IMR-90 (cell line): ENCODE measurements around the gene BCL7A. TPM values are rescaled to one million over a fixed set of nuclear protein-coding genes. Genes with fewer than 3 reads are reported as not detected.

Experiments used
- ATAC-seq: fragments of 200-7000 bp; cut with Tn5 transposase; 2 replicates; pipeline ENCODE4 v1.9.1; 2020; ENCODE audit warnings: low read depth, mild to moderate bottlenecking, moderate library complexity
- BruUV-seq: library from RNA; stranded (reverse); fragments of 400-500 nt; replicated peaks from 2 replicates; lab custom pipeline; 2021; lab: Mats Ljungman, UMichigan
- CTCF ChIA-PET: fragments of 300-600 bp; formaldehyde crosslinking; extraction: SDS; loops from one replicate; lab custom pipeline; 2021; ENCODE audit warnings: antibody characterized with exemption; lab: Yijun Ruan, JAX
- POLR2A ChIA-PET: fragments of 300-600 bp; sonication (Branson Sonifier 250); formaldehyde crosslinking; loops from one replicate; lab custom pipeline; 2022; ENCODE audit warnings: antibody characterized with exemption; ENCODE audit not compliant: unreplicated experiment; lab: Charles Lee
- DNase-seq: peaks from one replicate; pipeline ENCODE4 v3.0.0; 2013
- H2AFZ ChIP-seq: replicated peaks from 2 replicates; pipeline ENCODE3; 2013; ENCODE audit warnings: low read length, mild to moderate bottlenecking; ENCODE audit not compliant: poor library complexity
- H2AK5ac ChIP-seq: 2 replicates; pipeline ENCODE4 v1.6.1; 2013; ENCODE audit warnings: low read depth, low read length, inconsistent platforms
- H2AK9ac ChIP-seq: replicated peaks from 2 replicates; pipeline ENCODE3; 2013; ENCODE audit warnings: mild to moderate bottlenecking, low read depth, low read length, moderate library complexity; ENCODE audit not compliant: poor library complexity
- H2BK120ac ChIP-seq: 2 replicates; pipeline ENCODE4 v1.6.1; 2013; ENCODE audit warnings: low read depth, low read length, inconsistent platforms
- H2BK15ac ChIP-seq: 3 replicates; pipeline ENCODE4 v1.6.1; 2013; ENCODE audit warnings: low read depth, low read length, inconsistent platforms
- H2BK20ac ChIP-seq: 2 replicates; pipeline ENCODE4 v1.6.1; 2013; ENCODE audit warnings: low read depth, mild to moderate bottlenecking, inconsistent platforms, low read length, moderate library complexity
- H2BK5ac ChIP-seq: 2 replicates; pipeline ENCODE4 v1.6.1; 2013; ENCODE audit warnings: mild to moderate bottlenecking, low read depth, low read length, inconsistent platforms; ENCODE audit not compliant: poor library complexity, severe bottlenecking
- H3K14ac ChIP-seq: replicated peaks from 2 replicates; pipeline ENCODE4 v1.6.1; 2013; ENCODE audit warnings: low read depth, low read length, inconsistent platforms
- H3K18ac ChIP-seq: 2 replicates; pipeline ENCODE4 v1.6.1; 2013; ENCODE audit warnings: low read depth, low read length, control low read depth
- H3K23ac ChIP-seq: 2 replicates; pipeline ENCODE4 v1.6.1; 2013; ENCODE audit warnings: low read depth, low read length, inconsistent platforms
- H3K27ac ChIP-seq: 2 replicates; pipeline ENCODE4 v1.5.1; 2013; ENCODE audit warnings: mild to moderate bottlenecking, control low read depth, low read length; ENCODE audit not compliant: insufficient read depth
- H3K27me3 ChIP-seq: 2 replicates; pipeline ENCODE4 v1.6.1; 2013; ENCODE audit warnings: low read length; ENCODE audit not compliant: control insufficient read depth, insufficient read depth
- H3K36me3 ChIP-seq: 2 replicates; pipeline ENCODE4 v1.6.1; 2013; ENCODE audit warnings: low read length, mixed read lengths; ENCODE audit not compliant: control insufficient read depth, insufficient read depth
- H3K4ac ChIP-seq: 2 replicates; pipeline ENCODE4 v1.6.1; 2013; ENCODE audit warnings: low read depth, low read length, inconsistent platforms
- H3K4me1 ChIP-seq: 2 replicates; pipeline ENCODE4 v1.6.1; 2013; ENCODE audit warnings: low read length, mixed read lengths; ENCODE audit not compliant: control insufficient read depth, insufficient read depth
- H3K4me2 ChIP-seq: 2 replicates; pipeline ENCODE4 v1.6.1; 2013; ENCODE audit warnings: low read depth, mild to moderate bottlenecking, control low read depth, low read length, moderate library complexity
- H3K4me3 ChIP-seq: 2 replicates; pipeline ENCODE4 v1.5.1; 2013; ENCODE audit warnings: low read depth, mild to moderate bottlenecking, control low read depth, low read length, moderate library complexity; ENCODE audit not compliant: insufficient read depth
- H3K56ac ChIP-seq: 2 replicates; pipeline ENCODE4 v1.6.1; 2013; ENCODE audit warnings: low read length, inconsistent platforms; ENCODE audit not compliant: insufficient read depth; ENCODE audit errors: extremely low read depth
- H3K79me1 ChIP-seq, 2 experiments: 2 replicates each; pipeline ENCODE4 v1.6.1; 2013; ENCODE audit warnings: low read length in 2 of 2, inconsistent platforms in 1 of 2, low read depth in 1 of 2
- H3K9ac ChIP-seq: 2 replicates; pipeline ENCODE4 v1.6.1; 2013; ENCODE audit warnings: low read depth, low read length, control low read depth
- H3K9me1 ChIP-seq: 2 replicates; pipeline ENCODE4 v1.6.1; 2013; ENCODE audit warnings: low read length, inconsistent platforms; ENCODE audit not compliant: insufficient read depth
- H3K9me3 ChIP-seq: 2 replicates; pipeline ENCODE4 v1.6.1; 2013; ENCODE audit warnings: low read length; ENCODE audit not compliant: control insufficient read depth, insufficient read depth
- H4K20me1 ChIP-seq: 2 replicates; pipeline ENCODE4 v1.6.1; 2013; ENCODE audit warnings: low read length, inconsistent platforms; ENCODE audit not compliant: insufficient read depth
- H4K5ac ChIP-seq: 2 replicates; pipeline ENCODE4 v1.6.1; 2013; ENCODE audit warnings: mild to moderate bottlenecking, low read depth, low read length, control low read depth
- H4K8ac ChIP-seq, 2 experiments: 2 replicates each; pipeline ENCODE4 v1.6.1; 2013; ENCODE audit warnings: low read depth in 2 of 2, low read length in 2 of 2, control low read depth in 1 of 2, inconsistent platforms in 1 of 2
- H4K91ac ChIP-seq: 2 replicates; pipeline ENCODE4 v1.6.1; 2013; ENCODE audit warnings: low read depth, low read length, inconsistent platforms; ENCODE audit not compliant: insufficient read depth
- BHLHE40 ChIP-seq: fragments of 150-350 bp; IDR thresholded peaks from 2 replicates; pipeline ENCODE4 v1.6.1; 2016; ENCODE audit warnings: mild to moderate bottlenecking, low read depth, low read length
- CHD1 ChIP-seq: IDR thresholded peaks from 2 replicates; pipeline ENCODE4 v1.6.1; 2012; ENCODE audit warnings: low read depth, low read length, improper control_type of control experiment
- FOS ChIP-seq: fragments of 150-350 bp; IDR thresholded peaks from 2 replicates; pipeline ENCODE4 v1.6.1; 2016; ENCODE audit warnings: low read depth, low read length
- MAZ ChIP-seq: IDR thresholded peaks from 2 replicates; pipeline ENCODE4 v1.6.1; 2012; ENCODE audit warnings: low read depth, mild to moderate bottlenecking, low read length, improper control_type of control experiment, moderate library complexity, borderline replicate concordance
- SMC3 ChIP-seq: fragments of 150-350 bp; IDR thresholded peaks from 2 replicates; pipeline ENCODE4 v1.6.1; 2016; ENCODE audit warnings: low read depth, mild to moderate bottlenecking, antibody characterized with exemption, low read length, moderate library complexity
- WGBS, 2 experiments: methylation state at CpG; one replicate each; pipeline versions ENCODE4 v1.1.5 to v1.1.7; 2013; ENCODE audit warnings: missing lambda C conversion rate in 2 of 2; ENCODE audit not compliant: insufficient read length in 1 of 2; ENCODE audit errors: extremely low coverage in 2 of 2; 5-methylcytosine and 5-hydroxymethylcytosine counted together
- dilution Hi-C: fragments of 300-500 bp; cut with HindIII; formaldehyde crosslinking; loops from one replicate; pipeline ENCODE4 v1.14.3; 2018; ENCODE audit warnings: low sequenced_read_pairs; ENCODE audit not compliant: unreplicated experiment
- in situ Hi-C: fragments of 300-500 bp; cut with MboI; formaldehyde crosslinking; loops from 3 replicates; pipeline ENCODE4 v1.14.3; 2019; ENCODE audit warnings: low sequenced_read_pairs, inconsistent platforms, mixed read lengths
- intact Hi-C: fragments of 100-400 bp; cut with micrococcal nuclease; formaldehyde crosslinking; loops from 2 replicates; pipeline ENCODE4 v1.10.0; 2022
- polyA plus RNA-seq, 3 experiments: library from polyadenylated mRNA; depleted of rRNA; stranded (reverse); fragments of >200 nt; gene quantifications; 2 replicates each; pipeline ENCODE4 v1.2.3, GENCODE V29; 2012; ENCODE audit warnings: low replicate concordance in 1 of 3
- total RNA-seq: library from RNA; depleted of rRNA; stranded (reverse); fragments of >200 nt; gene quantifications from 2 replicates; pipeline ENCODE4 v1.2.3, GENCODE V29; 2012

Gene BCL7A
- total and polyA plus RNA-seq, 2 of the 4 experiments (the other 2 are of a cell fraction) = 5.6 to 7.9 TPM

GRCh38 chr12:122064780-122065588 is 43.3 kb downstream of the BCL7A start:
- ChIA-PET POLR2A (no interaction called here), CTCF (interaction anchor here (0.8 kb wide), 1 partner anchor 58 kb away, joined by 4 read pairs; no protein-coding TSS in a partner anchor)
- peaks cover 3% of the 10 kb centered on the region; the same call in 1 of the 2 replicates for H3K36me3 ChIP-seq
- in situ Hi-C loops = no loop called here
- no peaks in the 10 kb centered on the region for H3K27me3 ChIP-seq
- H3K79me1 ChIP-seq = peaks cover 0 to 22% of the 10 kb centered on the region in 2 experiments; a peak in 2 of 4 replicates
- no peak overlapping the region for H3K4me3 ChIP-seq
- DNase-seq (peak; percentile 86), ATAC-seq (peak; percentile 71)
- no TSS peak for BruUV-seq
- intact Hi-C loops = no loop called here
- dilution Hi-C loops = no loop called here
- peak overlapping the region; percentile 78 to 92 for H4K8ac ChIP-seq
- H2AK5ac ChIP-seq = peak overlapping the region; percentile 92
- H3K23ac ChIP-seq = peak overlapping the region; percentile 76; the same call in 1 of the 2 replicates
- H3K4ac ChIP-seq = peak overlapping the region; percentile 90
- no peaks in the 10 kb centered on the region; the same call in 1 of the 2 replicates for H4K20me1 ChIP-seq
- peak overlapping the region; percentile 73 for H4K91ac ChIP-seq
- peak overlapping the region; percentile 55 for H3K4me2 ChIP-seq
- H2AFZ ChIP-seq = peak overlapping the region; percentile 83
- peaks cover 38% of the 10 kb centered on the region for H3K4me1 ChIP-seq
- H2BK15ac ChIP-seq = peak overlapping the region; percentile 68
- peak overlapping the region; percentile 73 for H3K18ac ChIP-seq
- H3K14ac ChIP-seq = peak overlapping the region; percentile 94
- WGBS, 2 experiments = 80% methylated on average over 1 of the region's 16 CpGs; no CpG with 5 or more reads in 1 of the 2 experiments
- H2BK20ac ChIP-seq = peak overlapping the region; percentile 89; the same call in 1 of the 2 replicates
- peak overlapping the region; percentile 81; the same call in 1 of the 2 replicates for H2BK120ac ChIP-seq
- TF ChIP-seq BHLHE40 = peak; percentile 26; the same call in 1 of the 2 replicates
- TF ChIP-seq SMC3 = no peak
- no peak for TF ChIP-seq CHD1
- peak; percentile 23; the same call in 1 of the 2 replicates for TF ChIP-seq MAZ
- peak; percentile 37; the same call in 1 of the 2 replicates for TF ChIP-seq FOS
- peak overlapping the region; percentile 34; the same call in 1 of the 2 replicates for H3K9ac ChIP-seq
- H3K9me3 ChIP-seq = no peaks in the 10 kb centered on the region
- H3K9me1 ChIP-seq = peaks cover 18% of the 10 kb centered on the region
- H3K56ac ChIP-seq = no peak overlapping the region; the same call in 1 of the 2 replicates
- peak overlapping the region; percentile 80 for H2BK5ac ChIP-seq
- H3K27ac ChIP-seq = peak overlapping the region; percentile 79
- peak overlapping the region; percentile 74 for H4K5ac ChIP-seq
- H2AK9ac ChIP-seq = peak overlapping the region; percentile 89
